Measurements from ENCODE around the gene BCKDHA.

GRCh38 chr19:41416194-41416674 is 18.6 kb downstream of the BCKDHA start:
- TF ChIP-seq CTCF (IDR thresholded peaks at IDR 0.05 in 8 of 11, conservative IDR thresholded peaks at IDR 0.05 in 3 of 11) (no peak), POLR2AphosphoS5 (IDR thresholded peaks at IDR 0.05) (peak in 2 of 3 donors; percentile 13 to 20), POLR2A (IDR thresholded peaks at IDR 0.05) (no peak)

Measured in spleen (tissue), 7 donors.